Endothelial cell of umbilical vein (primary cell): ENCODE measurements around the gene L2HGDH. TPM values are rescaled to one million over a fixed set of nuclear protein-coding genes. Genes with fewer than 3 reads are reported as not detected.

Experiments used
- BruUV-seq: library from RNA; stranded (reverse); fragments of 400-500 nt; replicated peaks from 2 replicates; lab custom pipeline; 2021; lab: Mats Ljungman, UMichigan
- CTCF ChIA-PET: fragments of 300-600, 350-600 bp; sonication (Branson Sonifier 250); formaldehyde crosslinking; loops from one replicate; lab custom pipeline; 2021; ENCODE audit warnings: antibody characterized with exemption, inconsistent platforms; lab: Charles Lee
- POLR2A ChIA-PET: fragments of 300-600, 350-600 bp; sonication (Branson Sonifier 250); formaldehyde crosslinking; loops from one replicate; lab custom pipeline; 2021; ENCODE audit warnings: antibody characterized with exemption, inconsistent platforms; lab: Charles Lee
- DNase-seq: peaks from one replicate; pipeline ENCODE4 v3.0.0-alpha.2; 2011; ENCODE audit warnings: low read depth, low spot score
- FAIRE-seq: peaks from 2 replicates; lab custom pipeline; 2011; peaks lifted over from hg19 to GRCh38; lab: Jason Lieb, UNC
- H2AFZ ChIP-seq: 2 replicates; pipeline ENCODE4 v1.6.0; 2012; ENCODE audit warnings: low read depth, low read length, control low read depth, inconsistent platforms
- H3K27ac ChIP-seq: 2 replicates; pipeline ENCODE4 v1.5.1; 2011; ENCODE audit warnings: low read depth, mild to moderate bottlenecking, control low read depth, low read length, moderate library complexity; ENCODE audit not compliant: insufficient read depth
- H3K27me3 ChIP-seq, 2 experiments: 2 replicates each; pipeline versions ENCODE4 v1.6.0 to v1.6.1; 2011; ENCODE audit warnings: low read length in 2 of 2, mixed read lengths in 1 of 2; ENCODE audit not compliant: control insufficient read depth in 2 of 2, insufficient read depth in 2 of 2
- H3K36me3 ChIP-seq, 2 experiments: 2 replicates in 1 of 2; 3 replicates in 1 of 2; pipeline ENCODE4 v1.5.1; 2011; ENCODE audit warnings: low read length in 2 of 2, mild to moderate bottlenecking in 1 of 2, moderate library complexity in 1 of 2; ENCODE audit not compliant: control insufficient read depth in 2 of 2, insufficient read depth in 2 of 2; ENCODE audit errors: extremely low read depth in 1 of 2
- H3K4me1 ChIP-seq: 3 replicates; pipeline ENCODE4 v1.5.1; 2011; ENCODE audit warnings: mild to moderate bottlenecking, low read length; ENCODE audit not compliant: control insufficient read depth, insufficient read depth; ENCODE audit errors: extremely low read depth
- H3K4me2 ChIP-seq: 2 replicates; pipeline ENCODE4 v1.6.1; 2011; ENCODE audit warnings: low read length, control low read depth, mixed read lengths; ENCODE audit not compliant: insufficient read depth
- H3K4me3 ChIP-seq, 3 experiments: fragments of 200-600 bp in 1 of 3; sonication (generic), shearing (Covaris generic) in 1 of 3; replicated peaks in 1 of 3; 2 replicates each; pipeline ENCODE4 v1.5.1; 2011 to 2016; ENCODE audit warnings: control low read depth in 3 of 3, low read length in 3 of 3, mild to moderate bottlenecking in 2 of 3, inconsistent platforms in 1 of 3, low read depth in 1 of 3, moderate library complexity in 1 of 3; ENCODE audit not compliant: insufficient read depth in 1 of 3
- H3K79me2 ChIP-seq: 2 replicates; pipeline ENCODE4 v1.6.0; 2012; ENCODE audit warnings: low read length, inconsistent platforms; ENCODE audit not compliant: control insufficient read depth, insufficient read depth
- H3K9ac ChIP-seq: replicated peaks from 2 replicates; pipeline ENCODE3; 2011; ENCODE audit warnings: low read length, control low read depth; ENCODE audit not compliant: insufficient read depth; ENCODE audit errors: extremely low read depth
- H3K9me1 ChIP-seq: replicated peaks from 3 replicates; pipeline ENCODE4 v1.6.0; 2011; ENCODE audit warnings: mild to moderate bottlenecking, low read length; ENCODE audit not compliant: control insufficient read depth, insufficient read depth; ENCODE audit errors: extremely low read depth
- H3K9me3 ChIP-seq: replicated peaks from 2 replicates; pipeline ENCODE4 v1.5.1; 2012; ENCODE audit warnings: low read length, inconsistent platforms; ENCODE audit not compliant: control insufficient read depth, insufficient read depth
- H4K20me1 ChIP-seq: replicated peaks from 2 replicates; pipeline ENCODE3; 2011; ENCODE audit warnings: mild to moderate bottlenecking, low read length; ENCODE audit not compliant: control insufficient read depth, insufficient read depth; ENCODE audit errors: extremely low read depth
- CTCF ChIP-seq, 2 donors: IDR thresholded peaks; 1 replicate in 1 of 2; 2 replicates in 1 of 2; pipeline ENCODE4 v1.5.1; 2011; ENCODE audit warnings: low read length in 2 of 2, mild to moderate bottlenecking in 2 of 2, moderate library complexity in 2 of 2, control low read depth in 1 of 2, inconsistent platforms in 1 of 2, low read depth in 1 of 2; ENCODE audit not compliant: insufficient read depth in 1 of 2; ENCODE audit errors: extremely low read depth in 1 of 2
- EZH2 ChIP-seq: IDR thresholded peaks from 2 replicates; pipeline ENCODE4 v1.6.1; 2012; ENCODE audit warnings: borderline replicate concordance, low read depth, mild to moderate bottlenecking, moderate library complexity, low read length, inconsistent platforms; ENCODE audit not compliant: severe bottlenecking
- FOS ChIP-seq: IDR thresholded peaks from 2 replicates; pipeline ENCODE4 v1.6.1; 2011; ENCODE audit warnings: mild to moderate bottlenecking, low read length, moderate library complexity, borderline replicate concordance; ENCODE audit not compliant: insufficient read depth
- GATA2 ChIP-seq: IDR thresholded peaks from 2 replicates; pipeline ENCODE4 v1.7.0; 2011; ENCODE audit warnings: low read depth, mild to moderate bottlenecking, moderate library complexity, mixed read lengths, low read length; ENCODE audit not compliant: insufficient read length, insufficient read depth
- JUN ChIP-seq: IDR thresholded peaks from 2 replicates; pipeline ENCODE4 v1.6.1; 2011; ENCODE audit warnings: borderline replicate concordance, low read depth; ENCODE audit not compliant: insufficient read length, insufficient read depth
- MAX ChIP-seq: IDR thresholded peaks from 2 replicates; pipeline ENCODE4 v1.6.1; 2011; ENCODE audit not compliant: insufficient read depth, insufficient read length
- MYC ChIP-seq: IDR thresholded peaks from one replicate; pipeline ENCODE4 v1.6.1; 2011; ENCODE audit warnings: mild to moderate bottlenecking, low read depth, low read length
- POLR2A ChIP-seq: IDR thresholded peaks from 2 replicates; pipeline ENCODE4 v1.6.1; 2012; ENCODE audit warnings: low read depth, mild to moderate bottlenecking, control low read depth, low read length
- POLR2AphosphoS5 ChIP-seq: IDR thresholded peaks from 2 replicates; pipeline ENCODE4 v1.6.1; 2012; ENCODE audit warnings: low read depth, mild to moderate bottlenecking, control low read depth, low read length, moderate library complexity; ENCODE audit not compliant: insufficient read depth
- dilution Hi-C: fragments of 300-500 bp; cut with MboI; formaldehyde crosslinking; loops from one replicate; pipeline ENCODE4 v1.15.0; 2019; ENCODE audit warnings: low sequenced_read_pairs; ENCODE audit not compliant: extremely low pct_ligation_motif_present
- intact Hi-C: fragments of 100-400 bp; cut with micrococcal nuclease; formaldehyde crosslinking; loops from one replicate; pipeline ENCODE4 v1.10.0; 2022
- polyA plus RNA-seq, 4 experiments: library from polyadenylated mRNA; depleted of rRNA in 3 of 4; stranded (reverse) in 3 of 4; unstranded in 1 of 4; fragments of >200 nt; gene quantifications; 2 replicates each; pipeline versions ENCODE4 v1.2.1 to v1.2.3, GENCODE V29; 2011 to 2012; ENCODE audit warnings: missing spikeins in 1 of 4
- total RNA-seq: library from RNA; stranded (reverse); gene quantifications from 2 replicates; pipeline ENCODE4 v1.2.3, GENCODE V29; 2021

Gene L2HGDH
- total and polyA plus RNA-seq, 2 donors (not counting 3 experiments of a cell fraction or from before 2014, with no cell fraction given): 2.5 to 5.3 TPM

- H3K4me3 ChIP-seq: no peak overlapping the region
- H3K9me3 ChIP-seq: no peaks in the 10 kb centered on the region
- no peaks in the 10 kb centered on the region for H3K27me3 ChIP-seq
- BruUV-seq: no TSS peak
- H3K27ac ChIP-seq: no peak overlapping the region
- peaks cover 3% of the 10 kb centered on the region for H3K79me2 ChIP-seq
- TF ChIP-seq POLR2AphosphoS5 (no peak), MAX (no peak), EZH2 (no peak), POLR2A (no peak), FOS (no peak), JUN (no peak), MYC (no peak), CTCF (IDR thresholded peaks at IDR 0.05; ENCODE audit: extremely low read depth in 1 of 2, insufficient read depth in 1 of 2, low read depth in 1 of 2, low read length in 2 of 2) (no peak), GATA2 (no peak)
- POLR2A ChIA-PET: no interaction called here
- no peaks in the 10 kb centered on the region for H3K36me3 ChIP-seq
- no peak overlapping the region for H3K9ac ChIP-seq
- H3K9me1 ChIP-seq: no peaks in the 10 kb centered on the region
- dilution Hi-C loops (no loop called here), intact Hi-C loops (loop anchor here (5.0 to 10.0 kb wide), 2 partner anchors 357 to 524 kb away; partner anchors contain the start of genes NIN and SAV1)
- H3K4me2 ChIP-seq: no peak overlapping the region
- H4K20me1 ChIP-seq: no peaks in the 10 kb centered on the region
- H2AFZ ChIP-seq: no peak overlapping the region
- H3K4me1 ChIP-seq: peaks cover 15% of the 10 kb centered on the region
- DNase-seq: no peak
- CTCF ChIA-PET: interaction anchor here (0.6 to 3.0 kb wide), 3 partner anchors 11 to 194 kb away, joined by 3 to 19 read pairs (median 3); partner anchors contain the start of gene VCPKMT
- no peak for FAIRE-seq
Measured at GRCh38 chr14:50310445-50310844, 1.6 kb downstream of the L2HGDH start.
